Suprapubic skin (tissue), 4 donors: ENCODE results near the gene PKMYT1. TPM values are rescaled to one million over a fixed set of nuclear protein-coding genes. Genes with fewer than 3 reads are reported as not detected.
"Not testable (repeated sequence)": the region's sequence is repeated elsewhere in the genome, so short reads cannot be mapped to it uniquely, and the experiment has no call there.

Source experiments
- DNase-seq, 2 donors: peaks; one replicate each; pipeline ENCODE4 v3.0.0-alpha.2; 2019; ENCODE audit warnings: low spot score in 2 of 2
- H3K27ac ChIP-seq: fragments of 200-600 bp; sonication (generic); one replicate; pipeline ENCODE4 v1.5.1; 2019
- H3K27me3 ChIP-seq: fragments of 200-600 bp; sonication (generic); one replicate; pipeline ENCODE4 v1.5.1; 2019
- H3K36me3 ChIP-seq: fragments of 200-600 bp; sonication (generic); one replicate; pipeline ENCODE4 v1.5.1; 2019
- H3K4me1 ChIP-seq: fragments of 200-600 bp; sonication (generic); one replicate; pipeline ENCODE4 v1.5.1; 2019
- H3K4me3 ChIP-seq: fragments of 200-600 bp; sonication (generic); one replicate; pipeline ENCODE4 v1.5.1; 2019; ENCODE audit warnings: mild to moderate bottlenecking
- H3K9me3 ChIP-seq: fragments of 200-600 bp; sonication (generic); one replicate; pipeline ENCODE4 v1.5.1; 2019
- CTCF ChIP-seq, 2 donors: fragments of 200-600 bp in 1 of 2; fragments of 450-650 bp in 1 of 2; sonication (generic) in 1 of 2; IDR thresholded peaks; one replicate each; pipeline ENCODE4 v1.5.1; 2016 to 2019; ENCODE audit warnings: antibody characterized with exemption in 2 of 2, mild to moderate bottlenecking in 1 of 2, moderate library complexity in 1 of 2
- EP300 ChIP-seq: sonication (generic); formaldehyde crosslinking; IDR thresholded peaks from one replicate; pipeline ENCODE4 v1.6.1; 2017; ENCODE audit warnings: antibody characterized with exemption
- POLR2A ChIP-seq, 2 donors: fragments of 450-650 bp; IDR thresholded peaks; one replicate each; pipeline ENCODE4 v1.6.1; 2017; ENCODE audit warnings: antibody characterized with exemption in 2 of 2, mild to moderate bottlenecking in 2 of 2, moderate library complexity in 2 of 2
- POLR2AphosphoS5 ChIP-seq, 3 donors: sonication (generic); formaldehyde crosslinking; IDR thresholded peaks; one replicate each; pipeline ENCODE4 v1.6.1; 2017; ENCODE audit warnings: antibody characterized with exemption in 3 of 3
- WGBS: methylation state at CpG from one replicate; pipeline ENCODE4 v1.1.5; 2018; 5-methylcytosine and 5-hydroxymethylcytosine counted together
- total RNA-seq, 4 donors: library from RNA; depleted of rRNA; stranded (reverse); fragments of >200 nt; gene quantifications; one replicate each; pipeline ENCODE4 v1.1.0, GENCODE V29; 2016

The PKMYT1 gene
- total RNA-seq, 4 donors from 2014 or later, result 1.9 to 6.4 (median 4.7) TPM

- Histone ChIP-seq H3K4me1 (peaks cover 1% of the 10 kb centered on the region), H3K9me3 (no peaks in the 10 kb centered on the region), H3K27ac (no peak overlapping the region), H3K27me3 (peaks cover 14% of the 10 kb centered on the region), H3K4me3 (no peak overlapping the region), H3K36me3 (peaks cover 24% of the 10 kb centered on the region)
- 85% methylated on average over 14 of the region's 19 CpGs for WGBS
- TF ChIP-seq POLR2AphosphoS5 (IDR thresholded peaks at IDR 0.05) (no peak), POLR2A (IDR thresholded peaks at IDR 0.05) (no peak), CTCF (IDR thresholded peaks at IDR 0.05) (no peak), EP300 (no peak)
- no peak for DNase-seq
Measured at GRCh38 chr16:2949705-2950352, 30.4 kb downstream of the PKMYT1 start.

GRCh38 chr16:2948807-2949704 is 31.2 kb downstream of the PKMYT1 start:
- TF ChIP-seq POLR2AphosphoS5 (IDR thresholded peaks at IDR 0.05) (no peak), CTCF (IDR thresholded peaks at IDR 0.05) (no peak), POLR2A (IDR thresholded peaks at IDR 0.05) (no peak), EP300 (no peak)
- Histone ChIP-seq H3K36me3 (peaks cover 29% of the 10 kb centered on the region), H3K9me3 (no peaks in the 10 kb centered on the region), H3K4me3 (no peak overlapping the region), H3K4me1 (no peaks in the 10 kb centered on the region), H3K27me3 (peaks cover 6% of the 10 kb centered on the region), H3K27ac (no peak overlapping the region)
- DNase-seq, result no peak
- WGBS, result 83% methylated on average over 28 of the region's 36 CpGs

GRCh38 chr16:2946649-2947048 is 33.6 kb downstream of the PKMYT1 start:
- H3K27ac ChIP-seq, result no peak overlapping the region
- no peaks in the 10 kb centered on the region for H3K27me3 ChIP-seq
- no peak for TF ChIP-seq POLR2A (IDR thresholded peaks at IDR 0.05)
- TF ChIP-seq EP300, result no peak
- TF ChIP-seq CTCF (IDR thresholded peaks at IDR 0.05), result no peak
- no peak for TF ChIP-seq POLR2AphosphoS5 (IDR thresholded peaks at IDR 0.05)
- DNase-seq, result no peak
- no peaks in the 10 kb centered on the region for H3K9me3 ChIP-seq
- H3K4me3 ChIP-seq, result no peak overlapping the region
- 93% methylated on average over 4 of the region's 4 CpGs for WGBS
- H3K36me3 ChIP-seq, result peaks cover 49% of the 10 kb centered on the region
- H3K4me1 ChIP-seq, result no peaks in the 10 kb centered on the region

GRCh38 chr16:2943716-2944115 is 36.5 kb downstream of the PKMYT1 start:
- H3K9me3 ChIP-seq, DNase-seq, H3K4me3 ChIP-seq, H3K27me3 ChIP-seq, H3K27ac ChIP-seq, H3K4me1 ChIP-seq: not testable (repeated sequence)
- H3K36me3 ChIP-seq, result peaks cover 63% of the 10 kb centered on the region
- WGBS, result 77% methylated on average over 11 of the region's 12 CpGs

- no peak for TF ChIP-seq CTCF (IDR thresholded peaks at IDR 0.05)
- TF ChIP-seq POLR2A (IDR thresholded peaks at IDR 0.05), result no peak
- no peak for TF ChIP-seq EP300
- H3K27ac ChIP-seq, result no peak overlapping the region
- no peak overlapping the region for H3K4me3 ChIP-seq
- 59% methylated on average over 4 of the region's 4 CpGs for WGBS
- no peak for DNase-seq
- no peaks in the 10 kb centered on the region for H3K27me3 ChIP-seq
- no peaks in the 10 kb centered on the region for H3K9me3 ChIP-seq
- H3K4me1 ChIP-seq, result no peaks in the 10 kb centered on the region
- H3K36me3 ChIP-seq, result peaks cover 76% of the 10 kb centered on the region
Measured at GRCh38 chr16:2942045-2942444, 38.2 kb downstream of the PKMYT1 start.
